GM12801 (cell line): Measurements from ENCODE around the gene MED12L.

Experiments
- CTCF ChIP-seq: IDR thresholded peaks from one replicate; pipeline ENCODE4 v1.5.1; 2011; ENCODE audit warnings: control low read depth; ENCODE audit not compliant: insufficient read length; ENCODE audit errors: extremely low read depth

The MED12L gene

DNA sequence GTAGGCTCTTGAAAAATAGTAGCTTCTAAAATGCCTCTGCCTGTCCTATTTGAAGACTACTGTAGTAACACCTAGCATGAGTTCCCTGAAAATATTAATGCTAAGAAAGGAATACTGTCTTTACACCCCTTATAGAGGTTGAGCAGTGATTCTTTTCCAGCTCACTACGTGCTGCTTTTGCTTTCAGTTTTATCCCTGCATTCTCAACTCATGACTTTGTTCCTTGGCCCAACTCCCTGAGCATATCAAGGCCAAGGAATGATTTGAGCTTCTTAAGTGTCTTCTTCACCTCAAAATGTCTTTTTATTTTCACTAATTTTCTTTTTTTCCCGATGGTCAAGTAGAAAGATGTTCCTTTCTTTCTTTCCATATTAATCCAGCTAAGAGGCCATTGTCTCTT lies 260.4 kb downstream of the MED12L start:
- no peak for TF ChIP-seq CTCF

GRCh38 chr3:151346292-151346691 lies 260.8 kb downstream of the MED12L start:
- TF ChIP-seq CTCF, result no peak

- no peak for TF ChIP-seq CTCF
These were observed 262.0 kb downstream of the MED12L start for GRCh38 chr3:151347432-151347831.

- TF ChIP-seq CTCF, result no peak
These were observed 265.2 kb downstream of the MED12L start for GRCh38 chr3:151350656-151351055.

GRCh38 chr3:151351219-151351618 lies 265.8 kb downstream of the MED12L start:
- TF ChIP-seq CTCF, result no peak

DNA sequence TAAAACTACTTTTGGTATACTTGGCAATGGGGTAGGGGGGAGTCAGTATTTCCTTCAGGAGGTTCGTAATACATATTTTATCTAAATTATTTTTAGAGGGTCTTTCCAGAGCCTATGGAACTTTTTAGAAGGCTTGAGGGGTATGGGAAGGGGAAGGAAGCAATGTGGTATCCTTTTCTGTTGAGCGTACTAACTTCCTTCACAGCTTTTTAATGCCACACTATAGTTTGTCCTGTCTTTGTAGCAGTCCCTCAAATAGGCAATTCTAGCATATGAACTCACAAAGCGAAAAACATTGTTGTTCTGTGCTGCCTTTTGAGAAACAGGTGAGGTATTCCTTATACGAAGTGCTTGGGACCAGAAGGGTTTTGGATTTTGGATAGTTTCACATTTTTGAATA lies 266.2 kb downstream of the MED12L start:
- TF ChIP-seq CTCF, result no peak

GRCh38 chr3:151356794-151357462 lies 271.5 kb downstream of the MED12L start:
- no peak for TF ChIP-seq CTCF
